HL-60 (cell line): ENCODE measurements around the gene STK40.

Experiments used
- DNase-seq, 2 experiments: peaks; one replicate each; pipeline ENCODE4 v3.0.0-alpha.2; 2010 to 2020; ENCODE audit warnings: low read depth in 1 of 2, low spot score in 1 of 2
- H3K27ac ChIP-seq: fragments of 250-450 bp; sonication (Bioruptor Pico); replicated peaks from 2 replicates; pipeline ENCODE4 v1.5.1; 2020; ENCODE audit warnings: mild to moderate bottlenecking, moderate library complexity
- H3K27me3 ChIP-seq: fragments of 250-450 bp; sonication (Bioruptor Pico); 2 replicates; pipeline ENCODE4 v1.5.1; 2021; ENCODE audit warnings: mild to moderate bottlenecking, moderate library complexity; ENCODE audit not compliant: insufficient read depth, poor library complexity, severe bottlenecking
- H3K4me3 ChIP-seq: replicated peaks from 2 replicates; pipeline ENCODE4 v1.5.1; 2011; ENCODE audit warnings: mild to moderate bottlenecking, control low read depth, low read length; ENCODE audit not compliant: insufficient read depth
- GABPA ChIP-seq: IDR thresholded peaks from 2 replicates; pipeline ENCODE4 v1.6.1; 2012; ENCODE audit warnings: low read depth
- POLR2AphosphoS5 ChIP-seq: IDR thresholded peaks from 2 replicates; pipeline ENCODE4 v1.6.1; 2012; ENCODE audit warnings: low read depth
- SPI1 ChIP-seq: IDR thresholded peaks from 2 replicates; pipeline ENCODE4 v1.6.1; 2012; ENCODE audit warnings: low read depth, mild to moderate bottlenecking, borderline replicate concordance
- TF ChIP-seq, protein P1 (sequence below): IDR thresholded peaks from one replicate; pipeline ENCODE4 v1.5.1; 2011; ENCODE audit warnings: low read length, control low read depth, inconsistent platforms; ENCODE audit not compliant: insufficient read depth
- TF ChIP-seq, protein P2 (sequence below): IDR thresholded peaks from 2 replicates; pipeline ENCODE4 v1.6.1; 2012; ENCODE audit warnings: low read depth; ENCODE audit not compliant: insufficient replicate concordance

STK40 gene

DNA sequence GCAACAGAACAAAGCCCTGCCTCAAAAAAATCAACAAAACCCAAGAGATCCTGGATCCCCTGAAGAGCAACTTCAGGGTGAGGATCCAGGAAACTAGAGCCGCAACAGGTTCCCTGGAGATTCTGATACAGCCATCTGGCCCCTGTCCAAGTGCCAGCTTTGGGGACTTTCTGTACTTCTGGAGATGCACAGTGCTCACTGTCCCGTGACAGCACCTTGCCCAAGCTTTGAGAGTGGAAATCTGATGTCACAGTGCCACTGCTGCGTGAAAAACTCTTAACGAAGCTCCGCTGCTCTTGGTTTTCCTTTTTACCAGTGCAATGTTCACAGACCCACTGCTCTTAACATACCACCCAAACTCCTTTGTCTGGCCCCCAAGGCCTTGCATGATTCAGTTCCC is 26.3 kb downstream of the STK40 start:
- Histone ChIP-seq H3K27me3 (no peaks in the 10 kb centered on the region), H3K4me3 (no peak overlapping the region), H3K27ac (no peak overlapping the region)
- DNase-seq: no peak
- TF ChIP-seq POLR2AphosphoS5 (no peak), SPI1 (no peak), GABPA (no peak)
- TF ChIP-seq, protein P1, sequence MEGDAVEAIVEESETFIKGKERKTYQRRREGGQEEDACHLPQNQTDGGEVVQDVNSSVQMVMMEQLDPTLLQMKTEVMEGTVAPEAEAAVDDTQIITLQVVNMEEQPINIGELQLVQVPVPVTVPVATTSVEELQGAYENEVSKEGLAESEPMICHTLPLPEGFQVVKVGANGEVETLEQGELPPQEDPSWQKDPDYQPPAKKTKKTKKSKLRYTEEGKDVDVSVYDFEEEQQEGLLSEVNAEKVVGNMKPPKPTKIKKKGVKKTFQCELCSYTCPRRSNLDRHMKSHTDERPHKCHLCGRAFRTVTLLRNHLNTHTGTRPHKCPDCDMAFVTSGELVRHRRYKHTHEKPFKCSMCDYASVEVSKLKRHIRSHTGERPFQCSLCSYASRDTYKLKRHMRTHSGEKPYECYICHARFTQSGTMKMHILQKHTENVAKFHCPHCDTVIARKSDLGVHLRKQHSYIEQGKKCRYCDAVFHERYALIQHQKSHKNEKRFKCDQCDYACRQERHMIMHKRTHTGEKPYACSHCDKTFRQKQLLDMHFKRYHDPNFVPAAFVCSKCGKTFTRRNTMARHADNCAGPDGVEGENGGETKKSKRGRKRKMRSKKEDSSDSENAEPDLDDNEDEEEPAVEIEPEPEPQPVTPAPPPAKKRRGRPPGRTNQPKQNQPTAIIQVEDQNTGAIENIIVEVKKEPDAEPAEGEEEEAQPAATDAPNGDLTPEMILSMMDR: no peak
- TF ChIP-seq, protein P2, sequence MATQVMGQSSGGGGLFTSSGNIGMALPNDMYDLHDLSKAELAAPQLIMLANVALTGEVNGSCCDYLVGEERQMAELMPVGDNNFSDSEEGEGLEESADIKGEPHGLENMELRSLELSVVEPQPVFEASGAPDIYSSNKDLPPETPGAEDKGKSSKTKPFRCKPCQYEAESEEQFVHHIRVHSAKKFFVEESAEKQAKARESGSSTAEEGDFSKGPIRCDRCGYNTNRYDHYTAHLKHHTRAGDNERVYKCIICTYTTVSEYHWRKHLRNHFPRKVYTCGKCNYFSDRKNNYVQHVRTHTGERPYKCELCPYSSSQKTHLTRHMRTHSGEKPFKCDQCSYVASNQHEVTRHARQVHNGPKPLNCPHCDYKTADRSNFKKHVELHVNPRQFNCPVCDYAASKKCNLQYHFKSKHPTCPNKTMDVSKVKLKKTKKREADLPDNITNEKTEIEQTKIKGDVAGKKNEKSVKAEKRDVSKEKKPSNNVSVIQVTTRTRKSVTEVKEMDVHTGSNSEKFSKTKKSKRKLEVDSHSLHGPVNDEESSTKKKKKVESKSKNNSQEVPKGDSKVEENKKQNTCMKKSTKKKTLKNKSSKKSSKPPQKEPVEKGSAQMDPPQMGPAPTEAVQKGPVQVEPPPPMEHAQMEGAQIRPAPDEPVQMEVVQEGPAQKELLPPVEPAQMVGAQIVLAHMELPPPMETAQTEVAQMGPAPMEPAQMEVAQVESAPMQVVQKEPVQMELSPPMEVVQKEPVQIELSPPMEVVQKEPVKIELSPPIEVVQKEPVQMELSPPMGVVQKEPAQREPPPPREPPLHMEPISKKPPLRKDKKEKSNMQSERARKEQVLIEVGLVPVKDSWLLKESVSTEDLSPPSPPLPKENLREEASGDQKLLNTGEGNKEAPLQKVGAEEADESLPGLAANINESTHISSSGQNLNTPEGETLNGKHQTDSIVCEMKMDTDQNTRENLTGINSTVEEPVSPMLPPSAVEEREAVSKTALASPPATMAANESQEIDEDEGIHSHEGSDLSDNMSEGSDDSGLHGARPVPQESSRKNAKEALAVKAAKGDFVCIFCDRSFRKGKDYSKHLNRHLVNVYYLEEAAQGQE: no peak

DNA sequence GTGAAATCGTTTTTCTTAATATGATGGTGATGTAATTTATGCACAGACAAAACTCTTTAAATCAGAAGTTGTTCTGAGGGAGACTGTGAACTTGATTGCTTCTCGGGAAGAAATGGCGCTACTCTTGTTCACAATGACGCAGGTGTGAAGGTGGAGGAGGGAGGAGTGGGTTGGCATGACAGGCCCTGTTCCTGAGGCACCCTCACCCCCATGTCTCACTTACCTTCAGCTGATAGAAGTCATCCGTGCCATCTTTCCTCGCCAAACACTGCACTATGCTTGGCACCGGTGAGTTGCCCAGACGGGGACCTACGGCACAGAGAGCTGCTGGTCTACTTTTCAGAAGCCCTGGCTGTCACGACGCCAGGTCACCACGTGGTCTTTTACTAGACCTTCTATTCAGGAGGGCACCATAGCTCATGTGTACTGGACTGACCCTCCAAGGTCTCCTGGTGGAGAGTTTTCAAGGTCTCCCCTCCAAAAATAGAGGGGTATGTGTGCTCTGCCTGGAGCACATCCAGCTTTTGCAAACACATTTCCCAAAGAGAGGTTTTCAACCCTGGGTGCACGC is 27.1 kb downstream of the STK40 start:
- DNase-seq: no peak
- Histone ChIP-seq H3K27me3 (no peaks in the 10 kb centered on the region), H3K27ac (no peak overlapping the region), H3K4me3 (no peak overlapping the region)
- TF ChIP-seq, protein P2: no peak
- TF ChIP-seq, protein P1: no peak
- no peak for TF ChIP-seq GABPA
- TF ChIP-seq POLR2AphosphoS5: no peak
- no peak for TF ChIP-seq SPI1

DNA sequence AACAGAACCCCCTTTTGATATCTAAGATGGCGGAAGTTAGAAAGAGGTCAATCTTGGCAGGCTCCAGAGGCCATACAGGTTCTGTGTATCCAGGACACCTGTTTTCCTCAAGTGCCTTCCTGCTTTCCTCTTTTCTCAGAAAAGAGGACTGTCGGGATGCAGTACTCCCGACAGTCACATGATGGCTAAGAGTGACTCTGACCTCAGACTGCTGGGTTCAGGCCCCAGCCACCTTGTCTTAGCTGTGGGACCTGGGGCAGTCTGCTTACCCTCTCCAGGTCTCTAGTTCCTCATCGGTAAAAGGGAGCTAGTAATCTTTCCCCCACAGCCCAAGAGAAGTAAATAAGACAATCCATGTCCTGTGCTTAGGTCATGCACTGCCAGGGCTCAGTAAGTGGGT is 29.9 kb downstream of the STK40 start:
- TF ChIP-seq, protein P2: no peak
- no peak for TF ChIP-seq GABPA
- TF ChIP-seq POLR2AphosphoS5: no peak
- TF ChIP-seq, protein P1: no peak
- TF ChIP-seq SPI1: no peak
- no peaks in the 10 kb centered on the region for H3K27me3 ChIP-seq
- DNase-seq: no peak

More for the DNA sequence above, 29.9 kb downstream of the STK40 start:
- Histone ChIP-seq H3K4me3 (no peak overlapping the region), H3K27ac (no peak overlapping the region)
